Hindlimb muscle (tissue), 1 donor: ENCODE results near the gene ARHGAP26. TPM values are rescaled to one million over a fixed set of nuclear protein-coding genes. Genes with fewer than 3 reads are reported as not detected.
A peak's percentile ranks its signal among the peaks of the same experiment; 100 is the strongest.
"Not testable (repeated sequence)": the region's sequence is repeated elsewhere in the genome, so short reads cannot be mapped to it uniquely, and the experiment has no call there.

Experiments
- DNase-seq: peaks from one replicate; pipeline ENCODE4 v3.0.0-alpha.2; 2013
- polyA plus RNA-seq: library from polyadenylated mRNA; unstranded; fragments of 120-200 nt; gene quantifications from one replicate; pipeline ENCODE4 v1.2.1, GENCODE V29; 2013; ENCODE audit not compliant: insufficient read length

The ARHGAP26 gene
- polyA plus RNA-seq, 1 donor = 13.8 TPM

DNA sequence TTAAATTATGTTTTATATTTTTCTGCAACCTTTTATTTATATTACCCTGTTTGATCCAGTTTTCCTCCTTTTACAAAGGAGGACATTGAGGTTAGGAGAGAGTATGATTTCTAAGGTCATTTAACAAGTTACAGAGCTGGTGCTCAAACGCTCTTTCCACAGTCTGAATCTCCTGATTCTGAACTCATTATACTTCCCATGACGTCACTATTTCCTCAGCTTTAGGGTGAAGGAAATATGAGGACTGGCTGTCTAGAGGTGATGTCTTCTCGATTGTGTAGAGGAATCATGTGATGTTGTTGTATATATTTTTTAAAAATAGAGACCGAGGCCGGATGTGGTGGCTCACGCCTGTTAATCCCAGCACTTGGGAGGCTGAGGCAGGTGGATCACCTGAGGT is 140.0 kb downstream of the ARHGAP26 start:
- no peak for DNase-seq

DNA sequence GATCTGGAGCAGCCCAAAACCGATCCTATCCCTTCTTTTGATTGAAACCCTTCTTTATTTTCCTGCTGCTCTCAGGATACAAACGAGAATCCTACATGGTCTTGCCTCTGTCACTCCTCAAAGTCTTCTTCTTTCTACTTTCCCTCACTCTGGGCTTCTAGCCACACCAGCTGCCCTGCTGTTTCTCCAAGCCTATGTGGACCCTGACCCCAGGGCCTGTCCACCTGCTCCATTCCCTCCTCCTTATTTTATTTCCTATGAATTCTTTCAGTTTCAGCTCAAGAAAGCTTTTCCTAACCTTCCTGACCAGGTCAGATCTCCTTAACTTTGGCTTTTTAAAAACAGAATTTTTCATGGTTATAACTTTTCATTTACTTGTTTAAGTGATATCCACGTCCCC is 141.0 kb downstream of the ARHGAP26 start:
- DNase-seq = no peak

DNA sequence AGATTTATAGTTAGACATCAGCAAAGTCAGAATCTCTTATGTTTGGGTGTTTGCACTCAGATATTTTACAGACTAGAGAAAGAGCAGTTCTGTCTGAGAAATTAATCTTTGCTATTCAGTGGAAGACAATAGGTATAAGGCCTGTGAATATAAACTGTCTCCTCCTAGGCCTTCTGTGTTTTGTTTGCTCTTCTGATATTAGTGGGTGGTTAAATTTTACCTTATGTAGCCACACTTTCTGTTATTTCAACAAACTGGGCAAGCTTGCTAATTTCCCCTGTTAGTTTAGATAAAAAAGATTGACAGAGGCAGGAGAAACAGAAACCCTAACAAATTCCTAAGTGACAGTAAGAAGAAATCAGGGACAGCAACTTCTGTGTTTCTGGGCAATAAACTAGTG is 141.6 kb downstream of the ARHGAP26 start:
- no peak for DNase-seq

DNA sequence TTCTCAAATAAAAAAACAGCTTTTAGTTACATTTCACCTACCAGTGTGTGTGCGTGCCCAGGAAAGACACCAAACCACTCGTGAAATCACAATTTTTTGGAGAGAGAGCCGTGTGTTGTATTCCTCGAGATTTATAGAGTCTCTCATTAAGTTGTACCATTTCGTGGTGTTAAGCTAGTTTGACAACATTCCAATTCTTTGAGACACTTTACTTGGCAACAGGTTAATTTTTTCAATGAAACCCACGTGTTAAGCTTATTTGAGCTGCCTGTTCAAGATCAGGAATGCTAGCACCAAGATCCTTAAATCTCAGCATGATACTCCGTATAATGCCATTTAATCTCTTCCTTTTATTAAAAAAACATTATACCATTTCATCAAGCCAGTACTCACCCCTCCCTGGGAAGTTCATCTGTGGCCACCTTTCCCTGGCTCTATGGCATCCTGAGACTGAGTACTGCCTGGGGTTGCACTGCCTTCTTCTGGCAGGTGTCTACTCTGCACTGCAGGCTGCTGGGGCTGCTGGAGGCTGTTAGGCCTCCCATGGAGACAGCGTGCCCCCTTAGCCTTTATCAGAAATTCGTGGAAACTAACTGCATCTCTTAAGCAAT is 143.7 kb downstream of the ARHGAP26 start:
- DNase-seq = no peak

DNA sequence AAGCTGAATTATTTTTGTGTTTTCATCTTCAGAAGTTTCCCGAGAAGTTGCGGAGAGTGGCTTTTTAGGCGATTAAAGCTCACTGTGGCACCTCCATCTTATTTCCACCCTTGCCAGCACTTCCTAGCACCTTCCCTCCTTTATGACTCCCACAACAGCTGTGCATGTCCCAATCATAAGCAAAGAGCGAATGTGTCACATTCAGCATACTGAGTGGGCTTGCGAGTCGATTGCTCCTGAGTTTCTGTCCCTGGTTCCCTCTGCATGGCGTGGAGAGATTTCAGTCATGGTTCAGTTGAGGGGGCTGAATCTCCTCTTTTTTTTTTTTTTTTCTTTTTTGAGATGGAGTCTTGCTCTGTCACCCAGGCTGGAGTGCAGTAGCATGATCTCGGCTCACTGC is 144.9 kb downstream of the ARHGAP26 start:
- no peak for DNase-seq

DNA sequence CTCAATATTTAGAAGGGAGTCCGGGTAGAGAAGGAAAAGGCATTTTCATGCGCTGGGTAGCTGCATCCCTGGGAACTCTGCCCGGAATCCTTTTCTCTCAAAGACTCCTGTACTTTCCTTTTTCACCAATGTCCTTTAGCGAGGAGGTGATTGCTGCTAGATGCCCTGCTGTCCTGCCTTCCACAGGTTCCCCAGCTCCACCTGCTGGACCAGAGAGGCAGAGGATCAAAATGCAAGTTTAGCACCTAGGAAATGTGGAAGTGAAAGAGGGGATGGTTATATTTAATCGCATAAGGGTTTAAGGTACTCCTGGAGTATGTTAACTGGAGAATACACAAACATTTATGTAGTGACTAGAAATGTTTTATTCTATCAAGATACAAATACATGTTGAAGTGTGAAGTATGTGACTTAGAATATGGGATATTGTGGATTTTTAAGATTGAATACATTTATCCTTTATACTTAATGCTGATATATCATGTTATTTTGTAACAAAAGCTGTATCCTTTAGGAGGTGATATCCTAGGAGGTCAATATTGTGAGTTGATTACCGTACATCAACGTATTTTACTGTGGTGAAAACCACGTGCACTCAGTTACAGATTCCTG is 145.7 kb downstream of the ARHGAP26 start:
- DNase-seq = no peak

DNA sequence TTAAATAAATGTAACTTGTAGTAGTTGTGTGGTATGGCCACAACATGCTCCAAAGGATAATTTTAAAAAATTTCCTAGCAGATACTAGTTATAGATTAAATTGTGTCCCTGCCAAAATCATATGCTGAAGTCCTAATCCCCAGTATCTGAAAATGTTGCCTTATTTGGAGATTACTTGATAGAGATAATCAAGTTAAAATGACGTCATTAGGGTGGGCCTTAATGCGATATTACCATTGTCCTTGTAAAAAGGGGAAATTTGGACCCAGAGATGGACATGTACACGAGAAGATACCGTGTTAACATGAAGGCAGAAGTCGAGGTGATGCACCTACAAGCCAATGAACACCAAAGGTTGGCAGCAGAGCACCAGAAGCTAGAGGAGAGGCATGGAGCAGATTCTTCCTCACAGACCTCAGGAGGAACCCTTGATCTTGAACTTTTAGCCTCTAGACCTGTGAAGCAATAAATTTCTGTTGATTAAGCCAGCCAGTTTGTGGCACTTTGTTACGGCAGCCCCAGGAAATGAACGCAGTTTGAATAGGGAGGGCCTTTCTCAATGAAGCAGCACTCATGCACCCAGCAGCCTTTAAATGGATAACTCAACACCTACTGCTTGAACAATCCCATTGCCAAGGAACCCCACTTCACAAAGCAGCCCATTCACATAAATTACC is 148.9 kb downstream of the ARHGAP26 start:
- no peak for DNase-seq

DNA sequence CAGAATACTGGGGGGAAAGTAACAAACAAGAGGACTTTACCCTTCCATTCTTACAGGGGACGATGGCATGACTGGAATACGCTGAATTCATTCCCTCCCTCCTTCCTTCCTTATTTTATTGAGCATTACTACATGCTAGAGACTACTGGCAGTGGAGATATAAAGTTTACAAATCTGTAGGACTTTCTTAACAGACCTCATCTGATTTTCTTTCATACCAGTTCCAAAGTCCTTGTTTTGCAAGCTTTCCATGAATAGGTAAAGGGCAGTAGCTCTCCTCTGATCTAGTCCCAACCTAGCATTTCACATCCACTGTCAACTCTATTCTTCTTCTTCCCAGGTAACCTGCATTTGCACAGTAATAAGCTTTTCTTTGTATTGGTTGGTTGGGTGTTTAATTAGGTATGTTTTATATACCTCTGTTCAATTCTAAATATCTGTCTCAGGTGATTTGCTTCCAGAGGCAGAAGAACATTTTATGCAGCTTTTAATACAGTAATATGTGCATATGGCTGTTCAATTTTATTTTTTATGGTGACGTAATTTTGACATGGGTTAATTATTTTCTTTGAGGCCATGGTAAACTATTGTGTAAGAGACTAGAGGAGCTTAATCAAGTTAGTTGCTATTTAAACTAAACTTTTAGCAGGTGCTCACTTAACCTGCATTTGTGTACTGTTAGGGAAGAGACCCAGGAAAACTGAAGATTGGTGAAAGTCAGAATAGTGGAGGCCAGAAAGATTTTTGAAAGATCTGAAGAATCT is 150.9 kb downstream of the ARHGAP26 start:
- DNase-seq = no peak

DNA sequence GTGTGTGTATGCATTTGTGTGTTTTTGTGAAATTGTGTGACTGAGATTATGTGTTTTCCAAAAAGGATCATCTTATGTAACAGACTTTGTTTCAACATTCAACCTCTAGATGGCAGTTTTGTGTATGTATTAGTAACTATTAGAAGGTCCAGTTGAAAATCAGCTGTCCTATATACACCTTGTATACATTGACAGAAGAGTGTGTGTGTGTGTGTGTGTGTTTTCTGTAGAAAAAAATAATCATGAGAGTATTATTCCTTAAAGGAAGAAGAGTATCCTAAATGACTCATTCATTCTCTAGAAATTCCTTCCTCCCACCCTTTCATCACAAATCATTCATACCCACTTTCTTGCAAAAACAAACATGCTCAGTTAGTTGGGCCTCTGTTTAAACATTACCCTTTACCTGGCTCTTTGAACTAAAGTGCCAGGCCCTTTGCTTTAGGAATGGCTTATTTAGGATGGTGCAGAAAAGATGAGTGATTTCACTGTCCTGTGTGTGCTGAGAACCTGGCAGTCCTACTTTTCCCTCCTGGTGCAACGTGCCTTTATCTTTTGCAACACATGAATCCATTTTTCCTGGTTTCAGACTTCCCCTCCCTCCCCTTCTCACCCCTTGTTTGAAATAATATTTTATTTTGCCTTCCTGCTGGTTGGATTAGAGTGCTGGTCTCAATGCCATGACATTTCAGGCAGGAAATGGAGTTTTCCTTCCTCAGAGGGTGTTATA is 152.2 kb downstream of the ARHGAP26 start:
- DNase-seq = no peak

DNA sequence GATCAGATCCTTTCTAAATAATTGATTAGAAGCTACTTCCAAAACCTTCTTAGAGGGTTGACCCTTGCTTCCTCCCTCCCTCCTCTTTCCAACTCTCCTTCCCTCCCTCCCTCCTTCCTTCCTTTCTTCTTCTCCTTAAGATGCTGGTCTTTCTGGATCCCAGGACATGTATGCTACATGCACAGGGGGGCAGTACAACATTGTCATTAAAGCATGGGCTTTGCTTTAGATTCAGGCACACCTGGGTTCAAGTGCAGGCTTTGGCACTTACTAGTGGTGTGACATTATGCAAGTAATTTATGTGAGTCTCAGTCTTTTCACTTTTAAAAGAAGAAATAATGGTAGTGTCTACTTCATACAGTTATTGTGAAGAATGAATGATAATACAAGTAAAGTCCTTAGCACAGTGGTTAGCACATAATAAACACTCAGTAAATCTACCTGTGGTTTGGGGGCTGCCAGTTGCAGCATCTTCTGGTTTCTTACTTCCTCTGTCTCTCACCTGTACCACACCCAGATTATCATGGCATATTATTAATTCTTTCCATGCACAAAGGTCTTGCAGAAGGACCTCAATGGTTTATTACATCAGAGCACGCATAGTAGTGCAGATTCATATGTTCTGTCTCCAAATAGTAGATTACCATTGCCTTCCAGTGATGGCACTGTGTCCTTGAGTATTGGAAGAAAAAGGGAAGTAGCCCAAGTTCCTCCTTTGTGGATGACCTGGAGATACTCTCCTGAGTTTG is 154.1 kb downstream of the ARHGAP26 start:
- no peak for DNase-seq

DNA sequence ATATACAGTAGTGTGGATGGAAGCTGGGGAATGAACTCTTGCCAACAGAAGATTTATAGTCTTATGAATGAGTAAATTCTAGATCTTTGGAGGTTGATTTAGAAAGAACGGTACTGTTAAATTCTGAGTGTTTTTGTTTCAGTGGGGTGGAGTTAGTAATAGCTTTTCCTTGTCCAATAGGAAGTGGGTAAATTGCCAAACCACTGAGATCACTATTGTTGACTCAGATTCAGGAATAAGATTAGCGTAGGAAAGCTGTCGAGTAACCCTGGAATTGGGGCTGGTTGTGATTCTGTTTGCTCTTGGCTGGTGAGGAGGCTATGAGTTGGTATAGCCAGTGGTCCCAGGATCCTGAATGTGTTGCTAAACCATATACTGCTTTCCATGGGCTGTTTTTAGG is 155.6 kb downstream of the ARHGAP26 start:
- peak; percentile 59 for DNase-seq

DNA sequence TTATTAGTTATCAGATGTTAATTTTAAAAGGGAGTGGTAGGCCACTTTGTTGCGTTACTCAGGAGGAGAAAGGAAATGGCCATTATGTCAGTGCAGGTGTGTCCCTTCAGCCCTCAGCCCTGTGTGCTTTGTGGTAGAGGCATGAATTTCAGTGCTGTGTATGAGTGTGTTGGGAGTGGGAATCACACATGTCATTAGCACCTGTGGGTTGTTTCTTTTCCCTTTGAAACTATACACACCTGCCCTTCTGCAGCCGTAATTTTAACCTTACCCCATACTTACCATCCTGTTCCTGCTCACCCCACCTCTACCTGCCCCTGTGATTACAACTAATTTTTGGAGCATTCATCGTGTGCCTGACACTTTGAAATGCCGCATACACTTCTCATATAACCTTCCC is 156.4 kb downstream of the ARHGAP26 start:
- no peak for DNase-seq

DNA sequence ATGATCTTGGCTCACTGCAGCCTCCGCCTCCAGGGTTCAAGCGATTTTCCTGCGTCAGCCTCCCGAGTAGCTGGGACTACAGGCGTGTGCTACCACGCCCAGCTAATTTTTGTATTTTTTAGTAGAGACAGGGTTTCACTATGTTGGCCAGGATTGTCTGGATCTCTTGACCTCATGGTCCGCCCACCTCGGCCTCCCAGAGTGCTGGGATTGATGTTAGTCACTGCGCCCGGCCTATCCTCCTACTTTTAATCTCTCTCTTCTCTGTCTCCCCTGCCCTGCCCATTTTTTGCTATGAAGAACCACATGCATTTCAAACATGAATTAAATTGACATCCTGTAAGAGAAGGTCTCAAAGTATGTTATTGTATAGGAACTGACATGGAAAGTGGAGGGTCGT is 158.8 kb downstream of the ARHGAP26 start:
- not testable (repeated sequence) for DNase-seq

DNA sequence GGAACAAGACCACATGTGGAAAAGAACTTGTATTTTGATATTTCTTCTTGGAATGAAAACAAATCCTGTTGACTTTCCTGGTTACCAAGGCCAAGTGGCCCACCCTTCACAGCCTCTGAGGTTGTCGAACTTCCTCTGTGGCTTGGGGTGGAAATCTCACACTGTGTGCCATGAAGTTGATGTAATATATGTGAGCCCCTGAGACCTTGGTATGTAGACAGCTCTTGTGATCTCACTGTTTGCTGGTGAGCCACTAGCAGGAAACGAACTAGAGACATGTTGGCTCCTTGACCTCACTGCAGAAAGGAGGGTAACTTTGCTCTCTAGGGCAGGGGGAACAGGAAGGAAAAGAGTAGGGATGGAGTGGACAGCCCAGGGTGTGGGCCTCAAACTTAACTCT is 159.4 kb downstream of the ARHGAP26 start:
- DNase-seq = no peak

DNA sequence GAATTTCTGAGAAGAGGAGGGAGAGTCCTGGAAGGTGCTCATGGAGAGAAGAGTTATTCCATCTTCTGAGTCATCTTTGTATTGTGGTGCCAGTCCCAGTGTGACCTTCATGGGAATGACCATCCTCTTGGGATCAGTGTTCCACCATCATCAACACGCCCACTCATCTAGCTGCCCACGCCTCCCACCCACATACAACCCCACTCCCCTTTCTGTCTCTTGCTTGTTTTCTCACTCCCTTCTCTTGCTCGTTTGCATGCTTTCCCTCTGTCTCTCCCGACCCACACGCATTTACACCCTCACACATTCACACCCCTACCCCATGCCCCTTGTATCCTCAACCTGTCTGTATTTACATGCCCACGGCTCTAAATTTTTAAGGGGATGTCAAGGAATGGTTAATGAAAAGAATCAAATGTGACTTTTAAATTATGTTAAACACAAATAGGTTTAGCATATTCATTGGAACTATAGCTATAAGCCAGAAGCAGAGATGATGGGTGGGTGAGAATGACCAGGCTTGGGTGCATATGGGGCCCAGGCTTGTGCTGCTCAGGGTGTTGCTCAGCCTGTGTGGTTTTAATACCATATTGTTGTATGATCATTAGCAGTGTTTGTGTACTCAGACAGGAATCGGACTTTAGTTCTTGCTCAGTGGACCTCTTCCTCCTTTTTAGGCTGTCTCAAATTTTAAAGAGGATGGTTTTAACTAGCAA is 160.4 kb downstream of the ARHGAP26 start:
- no peak for DNase-seq

DNA sequence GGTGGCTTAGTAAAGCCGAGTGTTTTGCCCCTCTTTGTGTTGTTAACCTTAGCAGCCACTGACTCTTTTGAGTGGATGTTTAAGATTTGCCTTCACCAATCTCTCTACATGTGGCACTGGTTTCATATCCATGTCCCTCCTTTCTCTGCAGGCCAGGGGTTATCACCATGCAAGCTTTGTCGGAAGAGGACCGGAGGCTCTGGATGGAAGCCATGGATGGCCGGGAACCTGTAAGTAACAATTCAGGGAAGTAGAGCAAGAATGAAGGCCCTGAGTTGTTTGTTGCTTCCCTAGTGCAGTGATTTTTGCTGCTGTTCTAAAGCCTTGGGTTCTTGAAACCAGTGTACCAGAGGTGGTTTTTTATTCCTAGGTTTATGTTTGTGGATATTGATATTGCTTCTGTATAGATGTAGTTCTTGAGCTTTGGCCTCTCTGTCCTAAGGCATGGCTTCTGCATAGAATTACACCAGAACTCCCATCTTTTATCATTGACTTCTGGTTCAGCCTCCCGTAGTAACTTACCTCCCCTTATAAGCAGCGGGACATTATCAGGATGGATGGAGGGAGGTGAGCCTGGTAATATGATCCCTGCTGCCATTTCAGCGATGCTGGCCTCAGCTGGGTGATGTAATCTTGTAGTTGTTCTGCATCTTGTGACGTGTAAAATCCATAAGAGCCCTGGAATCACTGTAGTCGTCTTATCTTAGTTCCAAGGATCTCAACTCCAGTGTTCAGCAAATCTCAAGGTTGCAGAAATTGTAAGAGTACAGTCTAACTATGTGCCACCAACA is 161.9 kb downstream of the ARHGAP26 start:
- no peak for DNase-seq

DNA sequence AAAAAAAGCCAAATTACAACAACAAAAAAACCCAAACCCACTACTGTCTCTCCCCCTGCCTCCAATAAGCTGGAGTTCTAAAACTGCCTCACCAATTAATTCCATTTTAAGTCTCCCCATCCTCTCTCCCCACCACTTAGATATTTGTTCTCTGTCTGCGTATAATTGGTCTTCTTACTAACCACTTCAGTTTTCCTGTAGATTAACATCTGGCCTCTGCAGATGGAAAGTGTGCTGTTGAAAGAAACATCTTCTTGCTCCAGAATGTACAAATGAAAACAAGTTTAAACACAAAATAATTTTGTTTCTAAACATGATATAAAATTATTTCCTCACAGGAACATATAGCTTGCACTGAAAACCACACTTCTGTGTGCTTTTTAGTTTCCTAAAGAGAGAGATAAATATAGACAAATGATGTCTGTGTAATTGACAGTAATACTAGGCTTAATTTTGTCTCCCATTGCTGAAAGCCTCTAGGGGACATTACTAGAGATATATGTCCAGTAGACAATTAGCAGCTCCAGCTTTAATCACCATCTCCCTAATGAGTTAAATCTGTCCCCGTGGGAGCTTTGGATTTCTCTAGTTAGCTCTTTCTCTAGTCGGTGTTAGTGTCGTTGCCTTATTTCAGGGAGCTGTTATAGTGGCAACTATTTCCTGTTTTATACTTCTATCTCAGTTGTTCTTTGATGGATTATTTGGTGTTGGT is 164.0 kb downstream of the ARHGAP26 start:
- no peak for DNase-seq

DNA sequence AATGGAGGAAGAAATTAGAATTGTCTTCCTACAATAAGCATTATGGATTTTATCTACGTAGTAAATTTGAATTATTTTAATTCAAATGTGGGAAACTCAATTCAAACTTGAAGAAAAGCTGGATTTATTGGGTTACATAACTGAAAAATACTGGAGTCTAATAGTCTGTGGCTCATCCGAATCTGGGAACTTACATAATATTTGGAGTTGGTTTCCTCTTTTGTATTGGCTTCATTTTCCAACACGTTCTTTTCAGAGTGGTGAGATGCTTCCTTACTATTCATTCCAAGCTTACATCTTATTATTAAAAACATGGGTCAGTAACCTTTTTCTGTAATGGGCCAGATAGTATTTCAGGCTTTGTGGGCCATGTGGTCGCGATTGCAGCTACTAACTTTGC is 164.8 kb downstream of the ARHGAP26 start:
- DNase-seq = no peak

DNA sequence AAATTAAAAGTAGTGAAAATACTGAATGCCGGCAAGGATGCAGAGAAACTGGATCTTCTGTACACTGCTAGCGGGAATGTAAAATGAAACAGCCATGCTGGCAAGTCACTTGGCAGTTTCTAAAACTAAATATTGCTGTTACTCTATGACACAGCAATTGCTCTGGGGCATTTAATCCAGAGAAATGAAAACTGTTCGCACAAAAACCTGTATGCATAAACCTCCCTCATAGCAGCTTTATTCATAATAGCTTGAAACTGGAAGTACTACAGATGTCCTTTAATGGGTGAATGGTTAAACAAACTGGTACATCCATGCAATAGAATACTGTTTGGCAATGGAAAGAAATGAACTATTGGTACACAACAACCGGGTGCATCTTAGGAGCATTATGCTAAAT is 167.2 kb downstream of the ARHGAP26 start:
- no peak for DNase-seq
